OCI-LY7 (cell line): ENCODE results near the gene MOK.

Experiments used
- CTCF ChIP-seq: fragments of 200-600 bp; sonication (generic); conservative IDR thresholded peaks from 2 replicates; pipeline ENCODE4 v1.5.1; 2014; ENCODE audit warnings: mild to moderate bottlenecking, antibody characterized with exemption, low read length, moderate library complexity, mixed read lengths
- EZH2phosphoT487 ChIP-seq: fragments of 200-600 bp; sonication (generic); IDR thresholded peaks from 2 replicates; pipeline ENCODE4 v1.6.1; 2018; ENCODE audit warnings: low read depth, borderline replicate concordance, mild to moderate bottlenecking, mixed run types, antibody characterized with exemption, low read length, moderate library complexity, mixed read lengths

GRCh38 chr14:102229071-102229738, 75.8 kb downstream of the MOK start:
- TF ChIP-seq CTCF (no peak), EZH2phosphoT487 (no peak)
